Measurements from ENCODE around the gene PPL.
A peak's percentile ranks its signal among the peaks of the same experiment; 100 is the strongest.

Gene PPL

GRCh38 chr16:4944333-4945281, 7.7 kb upstream of the PPL start:
- TF ChIP-seq CTCF (IDR thresholded peaks at IDR 0.05): no peak
- Histone ChIP-seq H2AFZ (peak overlapping the region; percentile 81), H3K36me3 (ENCODE audit: control insufficient read depth, insufficient read depth, low read length) (no peaks in the 10 kb centered on the region), H3K27me3 (ENCODE audit: control insufficient read depth, insufficient read depth, low read length) (no peaks in the 10 kb centered on the region), H3K79me2 (no peaks in the 10 kb centered on the region), H3K4me2 (ENCODE audit: low read length) (peak overlapping the region; percentile 23), H3K4me3 (ENCODE audit: low read depth, low read length) (no peak overlapping the region), H3K4me1 (peaks cover 20% of the 10 kb centered on the region), H3K9me3 (ENCODE audit: control insufficient read depth, low read length) (no peaks in the 10 kb centered on the region), H3K9ac (no peak overlapping the region), H3K27ac (peak overlapping the region; percentile 71)

- no peak for TF ChIP-seq CTCF (IDR thresholded peaks at IDR 0.05)
- no peaks in the 10 kb centered on the region for H3K36me3 ChIP-seq (ENCODE audit: control insufficient read depth, insufficient read depth, low read length)
- no peak overlapping the region for H2AFZ ChIP-seq
- H3K4me1 ChIP-seq: peaks cover 21% of the 10 kb centered on the region
- no peaks in the 10 kb centered on the region for H3K27me3 ChIP-seq (ENCODE audit: control insufficient read depth, insufficient read depth, low read length)
- no peak overlapping the region for H3K9ac ChIP-seq
- no peak overlapping the region for H3K4me2 ChIP-seq (ENCODE audit: low read length)
- H3K27ac ChIP-seq: no peak overlapping the region
- no peaks in the 10 kb centered on the region for H3K9me3 ChIP-seq (ENCODE audit: control insufficient read depth, low read length)
- no peaks in the 10 kb centered on the region for H3K79me2 ChIP-seq
- H3K4me3 ChIP-seq (ENCODE audit: low read depth, low read length): no peak overlapping the region
Measured at GRCh38 chr16:4942481-4942880, 5.5 kb upstream of the PPL start.

- peaks cover 22% of the 10 kb centered on the region for H3K4me1 ChIP-seq
Measured at GRCh38 chr16:4940719-4941118, 3.8 kb upstream of the PPL start.

GRCh38 chr16:4938683-4939030, 1.7 kb upstream of the PPL start:
- Histone ChIP-seq H3K9me3 (ENCODE audit: control insufficient read depth, low read length) (no peaks in the 10 kb centered on the region), H3K79me2 (no peaks in the 10 kb centered on the region), H3K27me3 (ENCODE audit: control insufficient read depth, insufficient read depth, low read length) (no peaks in the 10 kb centered on the region), H3K4me1 (peaks cover 5% of the 10 kb centered on the region), H3K4me2 (ENCODE audit: low read length) (no peak overlapping the region), H3K4me3 (ENCODE audit: low read depth, low read length) (no peak overlapping the region), H3K36me3 (ENCODE audit: control insufficient read depth, insufficient read depth, low read length) (no peaks in the 10 kb centered on the region), H3K27ac (no peak overlapping the region), H2AFZ (no peak overlapping the region), H3K9ac (no peak overlapping the region)
- TF ChIP-seq CTCF (IDR thresholded peaks at IDR 0.05): no peak

More at GRCh38 chr16:4940719-4941118, 3.8 kb upstream of the PPL start:
- no peak overlapping the region for H3K4me3 ChIP-seq (ENCODE audit: low read depth, low read length)
- no peak overlapping the region for H3K9ac ChIP-seq
- H3K79me2 ChIP-seq: no peaks in the 10 kb centered on the region
- no peak overlapping the region for H2AFZ ChIP-seq
- no peak overlapping the region for H3K27ac ChIP-seq
- no peak for TF ChIP-seq CTCF (IDR thresholded peaks at IDR 0.05)
- no peaks in the 10 kb centered on the region for H3K36me3 ChIP-seq (ENCODE audit: control insufficient read depth, insufficient read depth, low read length)
- no peaks in the 10 kb centered on the region for H3K27me3 ChIP-seq (ENCODE audit: control insufficient read depth, insufficient read depth, low read length)
- no peak overlapping the region for H3K4me2 ChIP-seq (ENCODE audit: low read length)
- H3K9me3 ChIP-seq (ENCODE audit: control insufficient read depth, low read length): no peaks in the 10 kb centered on the region
